ENCODE data around the gene KANSL1L. TPM values are rescaled to one million over a fixed set of nuclear protein-coding genes. Genes with fewer than 3 reads are reported as not detected.

The KANSL1L gene
- polyA plus RNA-seq, 2 of the 4 experiments (the other 2 are of a cell fraction) = 1.0 to 2.7 TPM

GRCh38 chr2:209984291-209984690 is 186.9 kb downstream of the KANSL1L start:
- H3K4me2 ChIP-seq = no peak overlapping the region
- ChIA-PET CTCF (no interaction called here), POLR2A (no interaction called here)
- 47% methylated on average over 2 of the region's 2 CpGs for WGBS (ENCODE audit: missing lambda C conversion rate)
- DNase-seq (ENCODE audit: low read depth in 1 of 2, low spot score in 1 of 2) (no peak), ATAC-seq (no peak), FAIRE-seq (no peak)
- H3K27ac ChIP-seq = no peak overlapping the region
- no peak overlapping the region for H3K4me3 ChIP-seq
- no peaks in the 10 kb centered on the region for H3K4me1 ChIP-seq
- TF ChIP-seq CBX2 (IDR thresholded peaks at IDR 0.05; ENCODE audit: borderline replicate concordance, low read depth) (no peak), HES2 (IDR thresholded peaks at IDR 0.05) (no peak), EHMT2 (IDR thresholded peaks at IDR 0.05; ENCODE audit: low read depth) (no peak), FOSL2 (IDR thresholded peaks at IDR 0.05) (no peak), FOSL2 (CRISPR knock-in tag; IDR thresholded peaks at IDR 0.05) (no peak), ZSCAN20 (CRISPR knock-in tag; IDR thresholded peaks at IDR 0.05) (no peak), ELK1 (IDR thresholded peaks at IDR 0.05; ENCODE audit: low read depth, low read length) (no peak), NFE2L2 (conservative IDR thresholded peaks at IDR 0.05; ENCODE audit: low read length) (no peak), HEYL (CRISPR knock-in tag; IDR thresholded peaks at IDR 0.05) (no peak), KDM5A (IDR thresholded peaks at IDR 0.05) (no peak), MAX (IDR thresholded peaks at IDR 0.05) (no peak), RCOR1 (IDR thresholded peaks at IDR 0.05; ENCODE audit: low read depth, low read length) (no peak)
- TF ChIP-seq, protein P1, sequence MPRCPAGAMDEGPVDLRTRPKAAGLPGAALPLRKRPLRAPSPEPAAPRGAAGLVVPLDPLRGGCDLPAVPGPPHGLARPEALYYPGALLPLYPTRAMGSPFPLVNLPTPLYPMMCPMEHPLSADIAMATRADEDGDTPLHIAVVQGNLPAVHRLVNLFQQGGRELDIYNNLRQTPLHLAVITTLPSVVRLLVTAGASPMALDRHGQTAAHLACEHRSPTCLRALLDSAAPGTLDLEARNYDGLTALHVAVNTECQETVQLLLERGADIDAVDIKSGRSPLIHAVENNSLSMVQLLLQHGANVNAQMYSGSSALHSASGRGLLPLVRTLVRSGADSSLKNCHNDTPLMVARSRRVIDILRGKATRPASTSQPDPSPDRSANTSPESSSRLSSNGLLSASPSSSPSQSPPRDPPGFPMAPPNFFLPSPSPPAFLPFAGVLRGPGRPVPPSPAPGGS (IDR thresholded peaks at IDR 0.05) = no peak
- H3K9me3 ChIP-seq = no peaks in the 10 kb centered on the region

- Histone ChIP-seq H3K4me2 (no peak overlapping the region), H3K9me3 (no peaks in the 10 kb centered on the region), H3K4me3 (no peak overlapping the region), H3K27ac (no peak overlapping the region), H3K4me1 (no peaks in the 10 kb centered on the region)
- WGBS (ENCODE audit: missing lambda C conversion rate) = 97% methylated on average over 2 of the region's 2 CpGs
- CTCF ChIA-PET = interaction anchor here (0.8 to 3.6 kb wide), 13 partner anchors 8 to 226 kb away, joined by 3 to 26 read pairs (median 4); no protein-coding TSS in a partner anchor
- peak; percentile 83 for TF ChIP-seq SMC3 (IDR thresholded peaks at IDR 0.05)
- TF ChIP-seq, protein P2, sequence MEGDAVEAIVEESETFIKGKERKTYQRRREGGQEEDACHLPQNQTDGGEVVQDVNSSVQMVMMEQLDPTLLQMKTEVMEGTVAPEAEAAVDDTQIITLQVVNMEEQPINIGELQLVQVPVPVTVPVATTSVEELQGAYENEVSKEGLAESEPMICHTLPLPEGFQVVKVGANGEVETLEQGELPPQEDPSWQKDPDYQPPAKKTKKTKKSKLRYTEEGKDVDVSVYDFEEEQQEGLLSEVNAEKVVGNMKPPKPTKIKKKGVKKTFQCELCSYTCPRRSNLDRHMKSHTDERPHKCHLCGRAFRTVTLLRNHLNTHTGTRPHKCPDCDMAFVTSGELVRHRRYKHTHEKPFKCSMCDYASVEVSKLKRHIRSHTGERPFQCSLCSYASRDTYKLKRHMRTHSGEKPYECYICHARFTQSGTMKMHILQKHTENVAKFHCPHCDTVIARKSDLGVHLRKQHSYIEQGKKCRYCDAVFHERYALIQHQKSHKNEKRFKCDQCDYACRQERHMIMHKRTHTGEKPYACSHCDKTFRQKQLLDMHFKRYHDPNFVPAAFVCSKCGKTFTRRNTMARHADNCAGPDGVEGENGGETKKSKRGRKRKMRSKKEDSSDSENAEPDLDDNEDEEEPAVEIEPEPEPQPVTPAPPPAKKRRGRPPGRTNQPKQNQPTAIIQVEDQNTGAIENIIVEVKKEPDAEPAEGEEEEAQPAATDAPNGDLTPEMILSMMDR (IDR thresholded peaks at IDR 0.05) = peak; percentile 72
- TF ChIP-seq RAD21 (conservative IDR thresholded peaks at IDR 0.05 in 1 of 2, IDR thresholded peaks at IDR 0.05 in 1 of 2) = peak; percentile 78 to 84
- no peak for TF ChIP-seq JUN (IDR thresholded peaks at IDR 0.05)
- DNase-seq (ENCODE audit: low read depth in 1 of 2, low spot score in 1 of 2) (peak; percentile 15 to 44), ATAC-seq (peak in 1 of 2 experiments; percentile 68; a peak in 2 of 6 replicates), FAIRE-seq (no peak)
- POLR2A ChIA-PET = no interaction called here
These were observed 193.6 kb downstream of the KANSL1L start for GRCh38 chr2:209977386-209978239.

All from A549 (cell line).